Cerebellar nuclear complex (tissue), 1 donor: Measurements from ENCODE around the gene MXD1.

ENCODE experiments used
- DNase-seq, 2 experiments: peaks; one replicate each; lab custom pipeline; 2025; lab: John Stamatoyannopoulos, UW

MXD1 gene

DNA sequence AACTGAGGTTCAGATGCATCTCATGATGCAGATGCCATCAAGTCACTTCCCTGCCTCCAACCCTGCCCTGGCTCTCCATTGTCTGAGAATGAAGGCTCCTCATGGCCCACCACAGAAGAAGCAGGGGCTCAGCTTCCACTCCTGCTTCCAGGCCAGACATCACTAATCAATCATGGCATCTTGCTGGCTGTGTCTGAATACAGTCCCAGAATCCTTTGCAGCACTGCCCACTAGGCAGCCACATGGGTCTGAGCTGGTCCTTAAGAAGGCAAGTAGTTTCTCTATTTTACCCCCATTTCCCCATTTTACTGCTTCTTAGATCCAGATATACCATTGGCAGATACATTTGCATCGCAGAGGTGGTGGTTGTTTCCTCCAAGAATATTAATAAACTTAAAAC lies 39.2 kb downstream of the MXD1 start:
- no peak for DNase-seq

GRCh38 chr2:69955029-69955428 lies 40.1 kb downstream of the MXD1 start:
- no peak for DNase-seq

- DNase-seq: no peak
Measured at GRCh38 chr2:69956475-69956979, 41.6 kb downstream of the MXD1 start.

DNA sequence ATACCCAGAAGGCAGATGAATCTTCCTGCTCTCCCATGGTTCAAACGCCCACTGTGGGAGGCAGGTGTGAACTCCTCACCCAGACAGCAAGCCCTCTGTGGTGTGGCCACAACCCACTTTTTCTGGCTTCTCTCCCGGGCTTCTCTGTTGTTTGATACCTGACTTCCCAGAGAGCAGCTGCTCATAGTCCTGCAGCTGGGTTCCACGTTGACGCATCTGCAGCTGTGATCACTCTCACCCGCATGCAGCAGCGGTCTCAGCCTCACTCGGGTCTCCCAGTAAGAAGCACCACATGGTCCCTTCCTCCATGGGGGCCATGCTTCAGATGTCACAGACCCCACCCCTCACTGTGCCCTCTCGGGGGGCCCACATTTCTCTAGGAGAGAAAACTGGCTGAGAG lies 43.1 kb downstream of the MXD1 start:
- DNase-seq: no peak

- DNase-seq: no peak
Measured at GRCh38 chr2:69958480-69958879, 43.6 kb downstream of the MXD1 start.

- no peak for DNase-seq
Measured at GRCh38 chr2:69959425-69959824, 44.5 kb downstream of the MXD1 start.

GRCh38 chr2:69960821-69961220 lies 45.9 kb downstream of the MXD1 start:
- DNase-seq: no peak

DNA sequence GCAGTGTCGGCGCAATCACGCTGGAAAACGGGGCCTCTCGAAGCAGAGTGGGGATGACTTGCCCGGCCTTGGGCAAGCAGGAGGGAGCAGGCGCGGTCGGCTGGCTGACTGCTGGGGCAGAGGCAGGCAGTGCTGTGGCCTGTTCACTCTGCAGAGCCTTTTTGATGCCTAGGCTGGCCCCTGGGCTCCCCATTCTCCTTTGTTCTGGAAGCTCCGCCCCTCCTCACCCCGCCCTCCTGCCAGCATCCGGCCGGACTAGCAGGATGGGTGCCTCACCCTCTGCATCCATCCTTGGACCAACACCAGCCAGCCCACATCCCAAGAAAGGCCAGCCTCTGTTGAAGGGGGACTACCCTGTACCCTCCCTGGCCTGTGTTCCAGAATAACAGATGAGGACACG lies 46.6 kb downstream of the MXD1 start, which contains the start of gene ASPRV1:
Gene ASPRV1, minus strand, starts transcription at position 136 of the 400 bp plus-strand sequence. CDS start 195 bp downstream, outside the sequence.
- DNase-seq: no peak

DNA sequence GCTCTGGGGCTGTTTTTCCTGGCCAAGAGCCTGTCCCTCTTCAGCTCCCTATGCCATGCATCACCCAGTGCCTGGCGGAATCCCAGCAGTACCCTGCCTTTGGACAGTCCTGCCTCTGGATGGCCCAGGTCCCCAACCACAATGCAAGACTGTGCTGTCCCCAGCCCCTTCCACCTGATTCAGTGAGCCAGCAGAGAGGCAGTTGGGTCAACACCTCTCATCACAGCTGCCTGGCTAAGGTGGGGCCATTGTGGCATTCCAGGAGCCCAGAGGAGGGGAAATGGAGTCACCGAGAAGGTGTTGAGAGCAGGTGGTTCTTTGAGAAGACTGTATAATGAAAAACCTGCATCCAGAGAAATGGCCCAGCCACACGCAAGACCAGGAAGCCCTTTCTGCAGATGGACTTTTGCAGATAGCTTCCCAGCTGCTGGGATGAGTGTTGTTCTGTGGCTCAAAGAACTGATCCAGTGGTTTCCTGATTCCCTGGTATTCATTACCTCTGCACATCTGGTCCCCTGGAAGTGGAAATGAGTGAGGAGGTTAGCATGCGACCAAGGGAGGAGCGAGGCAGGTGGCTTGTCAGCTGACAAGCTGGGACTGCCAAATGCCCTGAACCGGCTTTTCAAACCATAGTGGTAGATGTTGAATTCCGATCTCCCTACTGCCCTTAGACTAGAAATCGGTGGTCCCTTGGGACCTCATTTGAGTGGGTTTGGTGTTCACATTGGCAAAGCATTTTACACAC lies 48.2 kb downstream of the MXD1 start:
- no peak for DNase-seq

DNA sequence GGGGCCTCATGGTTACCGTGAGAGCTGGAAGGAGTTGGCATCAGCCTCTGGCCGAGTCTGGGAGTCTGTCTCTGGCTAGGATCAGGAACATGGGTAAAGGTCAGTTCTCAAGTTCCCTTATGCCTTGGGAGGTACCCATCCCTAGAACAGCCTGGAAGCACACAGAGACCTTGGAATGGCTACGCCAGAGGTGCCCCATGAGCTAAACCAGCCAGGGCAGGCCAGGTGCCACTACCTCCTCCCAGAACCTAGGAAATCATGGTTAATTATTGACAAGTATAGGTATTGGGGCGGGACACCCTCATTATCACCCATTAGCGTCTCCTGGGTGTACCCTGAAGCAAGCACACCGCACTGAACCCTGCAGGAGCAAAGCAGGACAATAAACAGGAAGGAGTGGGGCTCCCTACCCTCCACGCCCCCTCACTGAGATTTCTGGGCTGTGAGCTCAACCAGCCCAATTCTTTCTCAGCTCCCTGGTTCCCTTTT lies 49.5 kb downstream of the MXD1 start:
- DNase-seq: no peak

DNA sequence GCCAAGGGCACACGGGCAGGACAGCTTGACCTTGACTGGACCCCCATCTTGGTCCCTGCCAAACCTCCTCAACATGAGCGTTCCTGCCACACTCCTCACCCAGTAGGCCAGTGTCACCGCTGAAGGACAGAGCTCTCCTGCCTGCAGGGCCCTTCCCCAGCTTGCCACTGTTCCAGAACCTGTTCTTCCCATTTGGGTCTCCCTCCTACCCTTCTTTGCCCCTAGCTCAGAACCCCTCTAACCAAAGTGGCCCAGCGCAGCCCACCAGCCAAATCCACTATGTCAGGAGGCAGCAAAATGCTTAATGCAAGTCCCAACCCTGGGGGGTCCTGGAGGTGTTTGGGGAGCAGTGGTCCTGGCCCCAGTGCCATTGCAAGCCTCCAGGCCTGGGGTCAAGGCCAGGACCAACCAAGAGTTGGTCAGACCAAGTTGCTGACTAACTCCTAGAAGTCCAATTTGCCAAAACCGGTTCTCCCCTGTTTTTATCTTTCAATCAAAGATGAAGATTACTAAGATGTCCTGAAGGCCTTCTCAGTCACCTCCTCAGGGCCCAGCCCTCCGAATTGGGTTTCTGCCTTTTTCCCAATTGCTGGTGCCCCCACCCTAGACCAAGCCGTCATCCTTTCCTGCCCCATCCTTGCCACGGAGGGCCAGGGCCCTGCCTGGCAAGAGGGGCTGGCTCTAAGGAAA lies 51.0 kb downstream of the MXD1 start:
- DNase-seq: no peak

- no peak for DNase-seq
Measured at GRCh38 chr2:69966496-69966895, 51.6 kb downstream of the MXD1 start.

DNA sequence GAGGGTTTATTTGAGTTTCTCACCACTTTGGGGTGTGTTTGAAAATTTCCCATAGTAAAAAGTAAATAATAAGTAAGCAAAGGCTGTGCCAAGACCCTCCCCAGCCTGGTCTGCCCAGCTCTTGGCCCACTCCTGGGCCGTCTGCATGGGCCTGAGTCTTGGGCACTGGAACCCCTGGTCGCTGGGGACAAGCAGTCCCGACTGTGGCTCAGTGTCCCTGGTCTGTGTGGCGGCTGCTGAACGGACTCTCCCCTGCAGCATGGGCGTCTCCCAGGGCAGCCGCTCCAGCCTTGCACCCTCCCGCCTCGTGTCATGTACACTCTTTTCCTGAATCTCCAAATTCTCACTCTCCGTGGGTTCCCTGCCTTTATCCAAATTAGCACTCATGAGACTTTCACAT lies 53.7 kb downstream of the MXD1 start:
- no peak for DNase-seq

- no peak for DNase-seq
Measured at GRCh38 chr2:69969126-69969983, 54.4 kb downstream of the MXD1 start.

DNA sequence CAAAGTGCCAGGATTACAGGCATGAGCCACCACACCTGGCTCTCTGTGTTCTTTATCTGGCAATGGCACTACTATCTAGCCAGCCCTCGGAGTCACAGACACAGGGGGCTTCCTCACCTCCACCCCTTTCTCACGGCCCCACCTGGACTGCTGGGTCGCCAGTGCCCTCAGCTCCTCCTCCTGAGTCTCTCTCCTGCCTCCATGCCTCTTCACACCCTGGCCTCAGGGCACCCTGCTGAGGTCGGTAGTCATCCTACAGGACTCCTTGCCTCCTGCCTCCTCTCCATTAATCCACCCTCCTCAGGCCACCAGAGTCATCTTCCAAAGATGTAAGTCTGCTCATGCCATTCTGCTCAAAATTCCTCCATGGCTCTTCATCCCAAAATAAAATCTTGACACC lies 55.1 kb downstream of the MXD1 start:
- no peak for DNase-seq

DNA sequence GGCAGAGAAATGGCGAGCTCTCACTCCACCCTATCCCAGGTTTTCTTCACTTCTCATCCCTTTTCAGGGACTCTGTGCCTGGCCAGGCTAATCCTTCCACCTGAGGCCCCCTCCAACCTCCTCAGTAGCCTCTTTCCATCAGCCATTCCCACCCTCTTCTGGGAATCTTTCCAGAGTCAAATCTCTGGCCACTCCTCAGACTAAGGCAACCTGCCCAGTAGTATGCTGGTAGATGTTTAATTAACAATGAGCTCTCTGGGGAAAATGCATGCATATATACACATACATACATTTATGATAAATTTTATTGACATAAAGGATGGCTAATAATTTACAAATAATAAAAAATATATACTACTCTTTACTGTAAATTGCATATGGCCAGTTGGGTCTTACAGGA lies 57.9 kb downstream of the MXD1 start:
- DNase-seq: no peak

DNA sequence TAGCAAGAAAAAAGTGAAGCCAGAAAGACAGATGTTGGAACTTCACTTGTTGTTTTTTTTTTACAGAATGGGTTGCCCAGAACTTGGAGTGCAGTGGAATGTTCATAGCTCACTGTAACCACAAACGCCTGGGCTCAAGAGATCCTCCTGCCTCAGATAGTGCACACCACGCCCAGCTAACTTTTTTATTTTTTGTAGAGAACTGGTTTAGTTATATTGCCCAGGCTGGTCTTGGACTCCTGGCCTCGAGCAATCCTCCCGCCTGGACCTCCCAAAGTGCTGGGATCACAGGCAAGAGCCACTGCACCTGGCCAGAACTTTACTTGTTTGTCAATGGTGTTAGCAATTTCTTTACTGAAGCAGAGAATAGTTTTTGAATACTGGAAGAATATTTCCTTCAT lies 58.4 kb downstream of the MXD1 start:
- DNase-seq: no peak

DNA sequence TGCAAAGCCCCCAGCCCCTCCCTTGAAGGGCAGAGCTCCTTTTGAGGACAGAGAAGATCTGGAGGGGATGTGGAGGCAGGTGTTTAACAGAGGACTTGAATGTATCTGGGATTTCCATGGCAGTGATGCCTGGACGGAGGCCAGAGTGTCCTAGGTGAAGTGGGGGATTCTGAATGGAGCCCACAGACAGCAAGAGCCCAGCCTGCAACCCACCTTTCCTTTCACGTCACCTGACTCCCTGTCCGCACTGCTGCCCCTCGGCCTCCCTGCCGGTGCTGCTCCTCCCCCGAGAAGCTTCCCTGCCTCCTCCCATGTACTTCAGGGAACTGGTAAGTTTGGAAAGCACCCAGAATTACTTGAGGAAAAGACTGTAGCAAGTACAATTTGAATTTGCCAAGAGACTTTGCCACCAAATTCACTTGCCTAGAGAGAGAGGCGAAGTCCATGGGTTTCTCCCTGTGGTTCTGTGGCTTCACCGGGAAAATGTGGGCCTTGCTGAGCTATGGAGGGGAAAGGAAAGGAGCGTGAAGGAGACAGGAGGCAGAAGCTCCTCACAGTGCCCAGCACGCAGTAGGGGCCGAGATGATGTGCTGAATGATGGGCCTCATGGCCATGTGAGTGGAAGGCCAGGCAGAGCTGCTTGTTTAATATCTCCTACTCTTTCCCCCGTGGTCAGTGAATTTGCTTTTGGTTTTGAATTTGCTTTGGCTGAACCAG lies 60.4 kb downstream of the MXD1 start:
- DNase-seq: no peak

GRCh38 chr2:69975853-69976462 lies 61.0 kb downstream of the MXD1 start:
- no peak for DNase-seq

GRCh38 chr2:69977186-69977585 lies 62.3 kb downstream of the MXD1 start:
- DNase-seq: no peak

GRCh38 chr2:69977906-69978482 lies 63.1 kb downstream of the MXD1 start:
- no peak for DNase-seq
